CD4-positive, alpha-beta T cell treated with Interferon gamma for 1 hour (primary cell): ENCODE results near the gene ZNF436.

Source experiments
- DNase-seq: peaks from one replicate; pipeline ENCODE4 v3.0.0-alpha.2; 2020

Gene ZNF436

DNA sequence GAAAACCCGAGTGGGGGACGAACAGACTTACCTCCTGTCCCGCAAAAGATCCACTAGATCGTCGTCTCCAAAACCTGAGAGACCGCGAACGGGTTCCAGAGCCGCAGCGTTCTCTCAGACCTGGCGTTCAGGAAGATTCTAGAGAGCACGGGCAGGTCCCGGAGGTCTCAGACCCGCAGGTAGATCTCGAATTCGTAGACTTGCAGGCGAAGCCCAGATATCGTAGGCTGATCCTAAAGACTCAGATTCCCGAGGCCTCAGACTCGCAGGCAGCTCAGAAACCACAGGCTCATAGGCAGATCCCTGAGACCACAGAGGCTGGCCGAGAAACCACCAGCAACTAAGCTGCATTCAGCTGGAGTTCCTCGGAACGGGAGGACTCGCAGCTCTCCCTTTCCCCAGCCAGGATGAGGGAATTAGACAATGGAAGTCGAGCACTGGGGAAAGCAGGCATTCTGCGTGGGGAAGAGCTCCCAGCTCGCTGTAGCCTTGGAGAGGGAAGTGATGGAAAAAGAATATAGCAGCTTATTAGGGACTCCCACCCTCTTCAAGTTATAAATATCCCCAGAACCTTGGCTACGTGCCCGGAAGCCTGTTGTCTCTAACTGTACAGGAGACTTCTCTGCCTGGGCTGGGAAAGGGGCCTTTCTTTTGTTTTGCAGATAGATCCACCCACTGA, at the start of gene ZNF436:
Gene ZNF436 (minus strand): TSS at position 502 of the 679 bp plus-strand sequence. CDS start 1,831 bp downstream, outside the sequence.
- DNase-seq = no peak

DNA sequence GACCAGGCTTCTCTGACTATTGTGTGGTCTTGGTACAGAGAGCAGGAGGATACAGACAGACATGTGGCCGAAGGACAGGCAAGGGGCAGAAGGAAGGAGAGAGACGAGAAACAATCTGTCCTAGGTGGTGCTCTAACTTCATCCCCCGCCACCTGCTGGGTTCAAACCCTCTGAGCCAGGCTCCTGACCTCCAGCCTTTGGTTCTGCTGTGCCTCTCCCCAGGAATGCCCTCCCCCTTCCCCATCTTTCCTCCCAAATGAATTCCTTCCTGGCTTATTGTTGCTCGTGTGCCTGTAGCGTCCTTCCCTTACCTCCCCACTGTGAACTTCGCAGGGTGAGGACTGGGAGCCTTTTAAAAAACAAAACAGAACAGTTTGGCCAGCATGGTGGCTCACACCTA, 49.5 kb upstream of the ZNF436 start:
- no peak for DNase-seq

DNA sequence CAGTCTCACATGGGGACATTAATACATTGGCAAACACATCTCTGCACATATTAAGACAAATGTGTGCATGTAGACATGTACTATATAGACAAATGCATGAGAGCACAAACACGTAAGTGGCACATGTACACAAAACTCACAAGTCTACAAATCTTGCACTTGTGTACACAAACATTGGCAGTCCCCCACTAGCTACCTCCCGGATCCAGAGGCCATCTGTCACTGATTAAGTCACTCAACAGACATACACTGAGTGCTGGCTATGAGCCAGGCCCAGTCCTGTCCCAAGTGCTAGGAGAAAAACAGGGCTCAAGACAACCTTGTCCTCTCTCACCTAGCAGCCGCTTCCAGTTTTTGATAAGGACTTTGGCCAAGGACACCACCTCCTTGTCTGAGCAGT, 47.9 kb upstream of the ZNF436 start:
- DNase-seq = no peak

- no peak for DNase-seq
Observed at GRCh38 chr1:23416964-23417363, 47.3 kb upstream of the ZNF436 start.

DNA sequence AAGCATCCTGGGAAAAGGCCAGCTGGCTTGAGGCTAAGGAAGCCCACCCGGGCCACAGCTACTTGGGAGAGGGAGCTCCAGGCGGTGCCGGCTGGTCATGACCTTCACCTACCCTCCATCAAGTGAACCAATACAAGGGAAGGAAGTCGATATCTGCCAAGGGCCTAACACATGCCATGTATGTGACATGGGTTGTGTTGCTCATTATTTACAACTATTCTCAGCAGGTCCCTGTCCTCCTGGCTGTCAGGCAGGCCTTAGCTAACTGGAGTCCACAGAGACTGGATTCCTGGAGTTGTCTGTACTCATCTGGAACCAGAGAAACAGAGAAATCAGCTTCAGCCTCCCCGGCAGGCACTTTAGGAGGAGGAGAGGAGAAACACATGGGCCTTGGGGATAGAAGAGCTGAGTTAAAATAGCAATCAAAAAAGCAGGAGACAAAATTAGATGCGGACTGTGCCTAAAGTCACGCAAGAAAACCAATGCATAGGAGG, 39.2 kb upstream of the ZNF436 start:
- no peak for DNase-seq

DNA sequence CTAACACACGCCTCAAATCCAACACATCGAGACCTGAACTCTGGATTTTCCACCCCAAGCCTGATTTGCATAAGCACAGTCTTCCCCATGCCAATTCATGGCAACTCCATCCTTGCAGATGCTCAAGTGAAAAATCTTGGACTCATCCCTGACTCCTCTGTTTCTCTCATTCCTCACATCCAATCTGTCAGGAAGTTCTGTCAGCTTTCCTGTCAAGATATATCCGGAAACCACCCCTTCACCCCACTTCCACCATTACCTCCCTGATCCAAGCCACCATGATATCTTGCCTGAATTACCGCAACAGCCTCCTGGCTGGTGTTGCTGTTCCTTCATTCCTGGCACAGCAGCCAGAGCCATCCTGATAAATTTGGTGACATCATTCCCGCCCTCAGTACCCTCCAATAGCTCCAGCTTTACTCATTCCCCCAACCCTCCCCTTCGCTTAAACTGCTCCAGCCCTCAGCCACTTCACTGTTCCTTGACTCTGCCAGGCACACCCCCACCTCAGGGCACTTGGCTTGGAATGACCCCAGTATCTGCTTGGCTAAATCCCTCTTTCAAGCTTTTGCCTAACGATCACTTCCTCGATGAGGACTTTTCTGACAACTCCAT, 37.5 kb upstream of the ZNF436 start:
- no peak for DNase-seq

GRCh38 chr1:23405946-23406345, 36.3 kb upstream of the ZNF436 start:
- DNase-seq = no peak

GRCh38 chr1:23403735-23404486, 34.3 kb upstream of the ZNF436 start:
- peak; percentile 68 for DNase-seq

- DNase-seq = no peak
Observed at GRCh38 chr1:23403355-23403734, 33.7 kb upstream of the ZNF436 start.

DNA sequence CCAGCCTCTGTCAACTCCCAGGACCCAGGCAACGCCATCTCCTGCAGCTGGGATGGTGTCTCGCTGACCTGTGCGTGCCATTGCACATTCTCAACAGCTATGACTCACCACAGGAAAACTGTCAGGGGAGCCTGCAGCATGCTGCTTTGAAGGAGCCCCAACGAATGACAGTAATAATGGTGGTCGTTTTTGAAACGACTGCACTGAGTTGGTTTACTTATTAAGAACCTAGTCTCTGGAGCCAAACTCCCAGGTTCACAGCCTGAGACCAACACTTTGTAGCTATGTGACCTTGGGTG, 33.4 kb upstream of the ZNF436 start:
- DNase-seq = no peak

GRCh38 chr1:23402286-23403037, 32.8 kb upstream of the ZNF436 start:
- DNase-seq = peak; percentile 23

DNA sequence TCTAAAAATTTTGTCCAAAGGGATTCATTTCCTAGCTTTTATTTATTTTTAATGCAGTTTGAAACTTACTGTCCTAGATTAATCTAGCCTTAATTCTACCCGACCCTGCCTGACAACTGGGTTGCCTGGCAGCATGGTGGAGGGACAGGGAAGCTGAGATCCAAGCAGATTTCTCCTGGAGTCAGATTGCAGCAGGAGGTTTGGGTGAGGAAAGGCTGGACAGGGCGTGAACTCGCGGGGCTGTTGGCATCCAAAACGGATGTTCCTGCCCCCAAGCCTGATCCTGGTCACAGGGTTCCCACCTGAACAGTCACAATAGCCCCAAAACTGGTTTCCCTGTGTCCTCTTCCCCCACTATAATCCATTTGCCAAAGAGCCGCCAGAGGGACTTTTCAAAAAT, 31.7 kb upstream of the ZNF436 start:
- no peak for DNase-seq

- DNase-seq = no peak
Observed at GRCh38 chr1:23400324-23401114, 30.9 kb upstream of the ZNF436 start.

GRCh38 chr1:23399229-23399628, 29.6 kb upstream of the ZNF436 start:
- DNase-seq = no peak

- DNase-seq = no peak
Observed at GRCh38 chr1:23397908-23398307, 28.3 kb upstream of the ZNF436 start.

DNA sequence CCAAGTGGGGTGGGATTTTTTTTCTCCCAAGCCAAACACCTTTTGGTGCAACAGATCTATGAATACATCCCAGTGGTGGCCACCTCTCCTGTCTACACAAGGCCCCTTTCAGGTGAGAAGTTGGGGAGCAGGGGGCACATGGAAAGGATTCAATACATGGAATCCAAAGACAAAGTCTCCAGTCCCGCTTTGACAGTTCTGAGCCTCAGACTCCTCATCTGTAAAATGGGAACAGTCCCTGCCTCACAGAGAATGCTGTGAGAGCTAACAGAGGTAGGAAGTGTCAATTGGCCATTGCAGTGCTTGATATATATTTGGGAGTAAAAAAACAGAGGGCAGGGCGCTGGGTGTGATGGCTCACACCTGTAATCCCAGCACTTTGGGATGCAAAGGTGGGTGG, 26.7 kb upstream of the ZNF436 start:
- DNase-seq = no peak

DNA sequence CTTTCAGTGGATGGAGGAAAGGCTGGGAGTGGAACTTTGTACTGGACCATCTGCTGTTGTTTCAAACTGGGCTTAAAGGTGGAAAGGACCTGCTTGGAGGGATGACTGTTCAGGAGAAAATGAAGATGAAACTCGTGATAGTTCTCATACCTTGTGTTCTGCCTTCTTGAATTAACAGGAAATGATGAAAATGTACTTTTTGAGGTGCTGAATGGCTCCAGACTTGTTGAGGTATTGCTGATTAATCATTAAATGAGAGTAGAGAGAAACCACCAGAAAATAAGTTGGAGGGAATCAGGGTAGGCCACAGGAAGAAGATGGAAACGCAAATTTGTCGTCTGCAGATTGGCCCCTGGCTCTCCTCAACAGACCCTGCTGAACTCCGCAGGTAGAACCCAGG, 26.2 kb upstream of the ZNF436 start:
- DNase-seq = no peak

GRCh38 chr1:23395154-23395724, 25.6 kb upstream of the ZNF436 start:
- DNase-seq = no peak

GRCh38 chr1:23394684-23395083, 25.0 kb upstream of the ZNF436 start:
- DNase-seq = no peak

GRCh38 chr1:23394181-23394580, 24.5 kb upstream of the ZNF436 start:
- DNase-seq = no peak

GRCh38 chr1:23393706-23394105, 24.1 kb upstream of the ZNF436 start:
- no peak for DNase-seq
